Mesenchymal stem cell (in vitro differentiated cells and primary cell): ENCODE data around the gene SYNGR4.

Experiments
- DNase-seq: peaks from one replicate; pipeline ENCODE4 v3.0.0-alpha.2; 2013
- H2AFZ ChIP-seq: one replicate; pipeline ENCODE4 v1.6.1; 2013; ENCODE audit warnings: low read depth, mild to moderate bottlenecking, control low read depth, inconsistent platforms, low read length, moderate library complexity
- H2AK5ac ChIP-seq: 2 replicates; pipeline ENCODE4 v1.6.1; 2013; ENCODE audit warnings: low read length, moderate library complexity, mild to moderate bottlenecking, inconsistent platforms; ENCODE audit not compliant: severe bottlenecking
- H2BK120ac ChIP-seq: one replicate; pipeline ENCODE4 v1.6.1; 2013; ENCODE audit warnings: low read depth, mild to moderate bottlenecking, inconsistent platforms, low read length, moderate library complexity
- H2BK12ac ChIP-seq, 2 experiments: one replicate each; pipeline ENCODE4 v1.6.1; 2013; ENCODE audit warnings: inconsistent platforms in 2 of 2, low read length in 2 of 2, mild to moderate bottlenecking in 2 of 2, moderate library complexity in 2 of 2, control low read depth in 1 of 2
- H2BK15ac ChIP-seq: one replicate; pipeline ENCODE4 v1.6.1; 2013; ENCODE audit warnings: mild to moderate bottlenecking, low read depth, inconsistent platforms; ENCODE audit not compliant: poor library complexity, severe bottlenecking
- H2BK5ac ChIP-seq: 2 replicates; pipeline ENCODE4 v1.6.1; 2013; ENCODE audit warnings: low read depth, mild to moderate bottlenecking, low read length, control low read depth, inconsistent platforms; ENCODE audit not compliant: poor library complexity, severe bottlenecking
- H3K14ac ChIP-seq, 2 experiments: one replicate each; pipeline ENCODE4 v1.6.1; 2013; ENCODE audit warnings: inconsistent platforms in 2 of 2, low read length in 2 of 2, control low read depth in 1 of 2, mild to moderate bottlenecking in 1 of 2, moderate library complexity in 1 of 2
- H3K18ac ChIP-seq, 2 experiments: one replicate each; pipeline ENCODE4 v1.6.1; 2013; ENCODE audit warnings: inconsistent platforms in 2 of 2, low read length in 2 of 2, control low read depth in 1 of 2, low read depth in 1 of 2, mild to moderate bottlenecking in 1 of 2
- H3K23ac ChIP-seq, 2 experiments: one replicate each; pipeline ENCODE4 v1.6.1; 2013; ENCODE audit warnings: inconsistent platforms in 2 of 2, low read length in 2 of 2, mild to moderate bottlenecking in 2 of 2, moderate library complexity in 2 of 2, control low read depth in 1 of 2
- H3K27ac ChIP-seq: 2 replicates; pipeline ENCODE4 v1.5.1; 2013; ENCODE audit warnings: mild to moderate bottlenecking, moderate library complexity, low read length, control low read depth, inconsistent platforms; ENCODE audit not compliant: poor library complexity, severe bottlenecking
- H3K27me3 ChIP-seq, 2 experiments: 2 replicates each; pipeline versions ENCODE4 v1.6.1 to v1.7.0; 2013; ENCODE audit warnings: low read length in 2 of 2, mild to moderate bottlenecking in 2 of 2, moderate library complexity in 2 of 2, control low read depth in 1 of 2, inconsistent platforms in 1 of 2; ENCODE audit not compliant: control insufficient read depth in 1 of 2, insufficient read depth in 1 of 2
- H3K36me3 ChIP-seq, 2 experiments: 2 replicates each; pipeline versions ENCODE4 v1.6.1 to v1.7.0; 2013; ENCODE audit warnings: low read length in 2 of 2, control low read depth in 1 of 2, inconsistent platforms in 1 of 2, low read depth in 1 of 2, mild to moderate bottlenecking in 1 of 2; ENCODE audit not compliant: insufficient read depth in 2 of 2, control insufficient read depth in 1 of 2
- H3K4ac ChIP-seq, 2 experiments: one replicate each; pipeline ENCODE4 v1.6.1; 2013; ENCODE audit warnings: inconsistent platforms in 2 of 2, low read length in 2 of 2, mild to moderate bottlenecking in 2 of 2, moderate library complexity in 2 of 2, control low read depth in 1 of 2, low read depth in 1 of 2
- H3K4me1 ChIP-seq: 2 replicates; pipeline ENCODE4 v1.6.1; 2013; ENCODE audit warnings: low read depth, low read length, control low read depth; ENCODE audit not compliant: control insufficient read depth, insufficient read depth
- H3K4me2 ChIP-seq: 2 replicates; pipeline ENCODE4 v1.6.1; 2013; ENCODE audit warnings: low read length, mild to moderate bottlenecking, inconsistent platforms; ENCODE audit not compliant: poor library complexity, severe bottlenecking
- H3K4me3 ChIP-seq, 2 experiments: 2 replicates each; pipeline versions ENCODE4 v1.5.1 to v1.7.0; 2013; ENCODE audit warnings: low read length in 2 of 2, mild to moderate bottlenecking in 2 of 2, control low read depth in 1 of 2, low read depth in 1 of 2; ENCODE audit not compliant: insufficient read depth in 1 of 2
- H3K79me1 ChIP-seq: replicated peaks from 2 replicates; pipeline ENCODE4 v1.6.1; 2013; ENCODE audit warnings: mild to moderate bottlenecking, control low read depth, low read length, inconsistent platforms; ENCODE audit not compliant: poor library complexity, severe bottlenecking
- H3K9ac ChIP-seq: 2 replicates; pipeline ENCODE4 v1.7.0; 2013; ENCODE audit warnings: mild to moderate bottlenecking, low read length, moderate library complexity
- H3K9me3 ChIP-seq: 2 replicates; pipeline ENCODE4 v1.7.0; 2013; ENCODE audit warnings: mild to moderate bottlenecking, low read length; ENCODE audit not compliant: control insufficient read depth
- H4K8ac ChIP-seq: one replicate; pipeline ENCODE4 v1.6.1; 2013; ENCODE audit warnings: inconsistent platforms, mild to moderate bottlenecking, low read length, moderate library complexity
- H4K91ac ChIP-seq: one replicate; pipeline ENCODE4 v1.6.1; 2013; ENCODE audit warnings: mild to moderate bottlenecking, low read length, inconsistent platforms
- WGBS: methylation state at CpG from one replicate; pipeline ENCODE4 v1.1.7; 2013; ENCODE audit warnings: mixed read lengths; 5-methylcytosine and 5-hydroxymethylcytosine counted together

Gene SYNGR4

DNA sequence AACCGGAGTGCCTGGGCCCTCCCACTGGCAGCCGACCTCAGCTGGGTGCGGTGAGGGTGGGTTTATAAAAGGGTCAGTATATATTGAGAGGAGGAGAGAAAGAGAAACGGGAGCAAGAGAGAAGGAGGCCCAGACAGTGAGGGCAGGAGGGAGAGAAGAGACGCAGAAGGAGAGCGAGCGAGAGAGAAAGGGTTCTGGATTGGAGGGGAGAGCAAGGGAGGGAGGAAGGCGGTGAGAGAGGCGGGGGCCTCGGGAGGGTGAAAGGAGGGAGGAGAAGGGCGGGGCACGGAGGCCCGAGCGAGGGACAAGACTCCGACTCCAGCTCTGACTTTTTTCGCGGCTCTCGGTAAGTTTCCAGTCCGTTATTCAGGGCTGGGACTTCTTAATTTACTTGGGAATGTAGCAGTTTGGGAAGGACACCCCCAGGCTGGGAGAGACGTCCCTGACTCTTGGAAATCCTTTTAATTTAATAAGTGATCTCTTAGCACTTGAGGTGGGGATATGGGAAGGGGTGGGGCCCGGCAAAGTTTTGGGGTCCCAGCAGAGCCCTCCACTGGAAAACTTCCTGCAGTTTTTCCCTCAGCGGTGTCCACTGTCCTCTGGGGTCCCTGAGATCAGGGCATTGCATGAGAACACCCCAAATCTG, 38.8 kb upstream of the SYNGR4 start, which contains the start of gene EMP3:
EMP3 (plus strand) TSS at position 288 of the 646 bp plus-strand sequence. CDS start 1,293 bp downstream, outside the sequence.
- Histone ChIP-seq H2BK120ac (peak within 1 kb of the TSS; percentile 94), H2AK5ac (peak within 1 kb of the TSS; percentile 99), H3K14ac (peak within 1 kb of the TSS in 1 of 2 experiments; percentile 49), H3K27ac (peak within 1 kb of the TSS; percentile 96), H2AFZ (no peak within 1 kb of the TSS), H3K18ac (peak within 1 kb of the TSS; percentile 90 to 92), H3K36me3 (peaks cover 26 to 33% of the 10 kb centered on the region in 2 experiments), H3K4me3 (peak within 1 kb of the TSS; percentile 54 to 96), H3K27me3 (no peaks in the 10 kb centered on the region), H3K23ac (peak within 1 kb of the TSS in 1 of 2 experiments; percentile 26), H3K4ac (peak within 1 kb of the TSS; percentile 84 to 95), H3K9ac (peak within 1 kb of the TSS; percentile 100), H2BK12ac (peak within 1 kb of the TSS in 1 of 2 experiments; percentile 89), H2BK15ac (peak within 1 kb of the TSS; percentile 73), H4K8ac (peak within 1 kb of the TSS; percentile 84), H4K91ac (peak within 1 kb of the TSS; percentile 85), H3K4me2 (peak within 1 kb of the TSS; percentile 91), H3K9me3 (no peaks in the 10 kb centered on the region), H2BK5ac (peak within 1 kb of the TSS; percentile 96), H3K79me1 (peaks cover 10% of the 10 kb centered on the region), H3K4me1 (peaks cover 36% of the 10 kb centered on the region)
- WGBS, result under 1% methylated on average over 22 of the region's 22 CpGs
- DNase-seq, result peak; percentile 98

DNA sequence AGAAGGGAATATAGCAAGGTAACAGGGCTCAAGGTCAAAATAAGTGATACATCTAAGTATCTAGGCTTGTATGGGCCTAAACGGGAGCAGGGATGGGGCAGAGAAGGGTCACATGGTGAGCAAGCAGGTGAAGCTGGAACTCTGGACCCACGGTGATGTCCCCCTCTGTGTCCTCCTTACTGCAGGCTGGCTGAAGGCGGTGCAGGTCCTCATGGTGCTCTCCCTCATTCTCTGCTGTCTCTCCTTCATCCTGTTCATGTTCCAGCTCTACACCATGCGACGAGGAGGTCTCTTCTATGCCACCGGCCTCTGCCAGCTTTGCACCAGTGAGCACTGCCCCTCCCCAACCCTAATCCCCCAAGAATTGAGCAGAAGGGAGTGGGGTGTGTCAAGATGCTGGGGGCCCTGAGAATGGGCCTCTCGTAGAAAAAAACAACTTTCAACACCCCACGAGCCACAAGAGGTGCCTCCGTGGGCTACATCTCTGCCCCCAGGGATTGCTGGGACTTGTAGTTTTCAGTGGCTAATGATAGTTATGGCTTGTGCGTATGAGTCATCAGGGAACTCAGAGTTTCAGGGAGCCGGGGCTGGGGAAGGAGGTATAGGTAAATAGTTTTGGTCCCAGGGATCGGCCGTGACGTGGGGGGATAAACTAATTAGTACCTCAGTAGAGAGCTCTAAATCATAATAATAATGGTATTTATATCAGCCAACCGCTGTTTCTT, 34.8 kb upstream of the SYNGR4 start:
- WGBS, result 50% methylated on average over 7 of the region's 15 CpGs

DNA sequence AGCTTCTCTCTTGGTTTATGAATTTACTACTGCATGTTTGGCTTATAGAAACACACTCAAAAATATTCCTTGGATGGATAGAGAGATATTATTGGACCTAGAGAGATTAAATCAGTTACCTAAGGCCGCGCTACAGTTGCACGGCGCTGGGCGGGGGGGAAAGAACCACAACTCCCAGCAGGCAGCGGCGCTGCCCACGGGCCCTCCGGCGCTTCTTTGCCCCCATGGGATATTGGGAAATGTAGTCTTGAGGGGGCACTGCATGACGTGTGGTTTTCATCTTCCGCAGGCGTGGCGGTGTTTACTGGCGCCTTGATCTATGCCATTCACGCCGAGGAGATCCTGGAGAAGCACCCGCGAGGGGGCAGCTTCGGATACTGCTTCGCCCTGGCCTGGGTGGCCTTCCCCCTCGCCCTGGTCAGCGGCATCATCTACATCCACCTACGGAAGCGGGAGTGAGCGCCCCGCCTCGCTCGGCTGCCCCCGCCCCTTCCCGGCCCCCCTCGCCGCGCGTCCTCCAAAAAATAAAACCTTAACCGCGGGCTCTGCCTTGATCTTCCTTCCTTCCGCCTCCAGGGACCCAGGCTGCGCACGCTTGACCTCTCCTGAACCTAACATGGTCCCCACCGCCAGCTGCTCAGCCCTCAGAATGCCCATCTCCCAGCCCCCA, 34.0 kb upstream of the SYNGR4 start:
- H4K8ac ChIP-seq, result no peak overlapping the region
- no peak overlapping the region for H3K4me2 ChIP-seq
- H3K4ac ChIP-seq, result no peak overlapping the region
- DNase-seq, result peak; percentile 50
- peak overlapping the region in 1 of 2 experiments; percentile 61 for H3K23ac ChIP-seq
- no peak overlapping the region for H2BK15ac ChIP-seq
- no peak overlapping the region for H2BK12ac ChIP-seq
- H3K27me3 ChIP-seq, result no peaks in the 10 kb centered on the region
- H4K91ac ChIP-seq, result no peak overlapping the region
- H2BK120ac ChIP-seq, result no peak overlapping the region
- H3K4me1 ChIP-seq, result peaks cover 29% of the 10 kb centered on the region
- H2BK5ac ChIP-seq, result no peak overlapping the region
- peaks cover 9% of the 10 kb centered on the region for H3K79me1 ChIP-seq
- H3K36me3 ChIP-seq, result peaks cover 39 to 52% of the 10 kb centered on the region in 2 experiments
- H3K9me3 ChIP-seq, result no peaks in the 10 kb centered on the region
- H3K14ac ChIP-seq, result no peak overlapping the region
- no peak overlapping the region for H3K9ac ChIP-seq
- H2AFZ ChIP-seq, result no peak overlapping the region
- H3K4me3 ChIP-seq, result peak overlapping the region in 1 of 2 experiments; percentile 69
- no peak overlapping the region for H3K27ac ChIP-seq
- H3K18ac ChIP-seq, result peak overlapping the region in 1 of 2 experiments; percentile 25
- WGBS, result 39% methylated on average over 41 of the region's 41 CpGs
- H2AK5ac ChIP-seq, result no peak overlapping the region

More for the DNA sequence above, 34.8 kb upstream of the SYNGR4 start:
- Histone ChIP-seq H3K18ac (peak overlapping the region in 1 of 2 experiments; percentile 67), H3K4me3 (peak overlapping the region in 1 of 2 experiments; percentile 69), H4K91ac (no peak overlapping the region), H3K14ac (peak overlapping the region in 1 of 2 experiments; percentile 66), H3K9me3 (no peaks in the 10 kb centered on the region), H3K4ac (no peak overlapping the region), H4K8ac (no peak overlapping the region), H2AK5ac (no peak overlapping the region), H3K27me3 (no peaks in the 10 kb centered on the region), H3K9ac (peak overlapping the region; percentile 39), H2BK15ac (no peak overlapping the region), H3K4me2 (no peak overlapping the region), H3K4me1 (peaks cover 36% of the 10 kb centered on the region), H3K27ac (no peak overlapping the region), H2BK5ac (no peak overlapping the region), H3K79me1 (peaks cover 9% of the 10 kb centered on the region), H3K23ac (no peak overlapping the region), H2BK12ac (peak overlapping the region in 1 of 2 experiments; percentile 70), H2BK120ac (no peak overlapping the region), H3K36me3 (peaks cover 39 to 52% of the 10 kb centered on the region in 2 experiments), H2AFZ (no peak overlapping the region)
- peak; percentile 77 for DNase-seq
